ENCODE measurements around the gene OBP2A.
"Not testable (repeated sequence)": the region's sequence is repeated elsewhere in the genome, so short reads cannot be mapped to it uniquely, and the experiment has no call there.

OBP2A gene, protein sequence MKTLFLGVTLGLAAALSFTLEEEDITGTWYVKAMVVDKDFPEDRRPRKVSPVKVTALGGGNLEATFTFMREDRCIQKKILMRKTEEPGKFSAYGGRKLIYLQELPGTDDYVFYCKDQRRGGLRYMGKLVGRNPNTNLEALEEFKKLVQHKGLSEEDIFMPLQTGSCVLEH

DNA sequence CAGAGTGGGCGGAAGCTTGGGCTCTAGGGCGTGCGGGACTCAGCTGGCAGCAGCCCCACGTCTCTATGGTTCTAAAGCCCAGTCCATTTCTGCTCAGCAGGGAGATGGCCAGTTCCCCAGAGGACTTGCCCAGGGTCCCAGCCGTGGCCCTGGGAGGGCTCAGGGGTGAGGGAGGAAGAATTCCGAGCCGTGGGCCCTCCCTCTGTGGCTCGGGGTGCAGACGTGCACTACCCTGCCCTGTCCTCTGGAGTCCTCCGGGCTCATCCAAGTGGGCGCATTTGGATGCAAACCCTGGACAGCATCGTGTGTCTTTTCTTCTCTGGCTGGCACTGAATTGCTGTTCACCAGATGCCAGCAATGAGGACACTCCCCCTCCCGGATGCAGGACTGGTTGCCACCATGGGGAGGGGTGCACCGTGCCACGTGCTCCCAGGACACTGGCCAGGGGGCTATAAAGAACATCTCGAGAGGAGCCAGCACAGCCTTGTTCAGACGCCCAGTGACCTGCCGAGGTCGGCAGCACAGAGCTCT is at the start of gene OBP2A:
TSS of gene OBP2A (plus strand) at position 481 of the 531 bp plus-strand sequence. CDS start 55 bp downstream, outside the sequence.
- not testable (repeated sequence) for DNase-seq

DNA sequence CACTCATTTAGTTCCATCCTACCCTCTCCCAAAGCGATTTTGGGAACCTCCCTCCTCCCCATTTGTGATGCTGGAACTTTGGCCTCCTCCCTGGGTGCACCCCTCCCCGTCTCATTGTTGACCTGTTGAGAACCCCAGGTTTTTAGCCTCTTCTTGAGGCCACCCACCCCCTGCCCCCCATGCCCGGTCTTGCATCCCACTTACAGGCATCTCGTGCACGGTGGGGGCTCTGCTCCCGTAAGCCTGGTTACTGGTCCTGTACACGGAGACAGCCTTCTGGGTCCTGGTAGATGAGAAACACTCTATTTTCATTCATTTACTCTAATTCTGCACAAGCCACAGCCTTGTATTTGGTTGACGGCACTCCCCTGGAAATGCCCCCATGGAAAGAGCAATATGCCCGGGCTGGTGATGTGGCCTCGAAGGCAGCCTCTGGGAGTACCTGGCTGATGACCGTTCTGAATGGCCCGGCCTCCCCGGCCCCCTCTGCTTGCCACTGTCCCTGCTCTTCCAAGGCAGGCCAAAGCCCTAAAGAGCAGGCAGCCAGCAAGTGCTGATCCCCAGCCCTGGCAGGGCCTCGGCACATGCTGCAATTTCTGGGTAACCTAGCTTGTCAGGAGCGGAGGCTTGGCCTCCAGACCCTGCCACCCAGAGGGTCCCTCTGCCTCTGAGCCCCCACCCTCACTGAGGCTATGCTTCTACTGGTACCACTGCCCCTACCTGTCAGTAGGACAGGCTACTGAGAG is 47.4 kb upstream of the OBP2A start:
- no peak for DNase-seq

DNA sequence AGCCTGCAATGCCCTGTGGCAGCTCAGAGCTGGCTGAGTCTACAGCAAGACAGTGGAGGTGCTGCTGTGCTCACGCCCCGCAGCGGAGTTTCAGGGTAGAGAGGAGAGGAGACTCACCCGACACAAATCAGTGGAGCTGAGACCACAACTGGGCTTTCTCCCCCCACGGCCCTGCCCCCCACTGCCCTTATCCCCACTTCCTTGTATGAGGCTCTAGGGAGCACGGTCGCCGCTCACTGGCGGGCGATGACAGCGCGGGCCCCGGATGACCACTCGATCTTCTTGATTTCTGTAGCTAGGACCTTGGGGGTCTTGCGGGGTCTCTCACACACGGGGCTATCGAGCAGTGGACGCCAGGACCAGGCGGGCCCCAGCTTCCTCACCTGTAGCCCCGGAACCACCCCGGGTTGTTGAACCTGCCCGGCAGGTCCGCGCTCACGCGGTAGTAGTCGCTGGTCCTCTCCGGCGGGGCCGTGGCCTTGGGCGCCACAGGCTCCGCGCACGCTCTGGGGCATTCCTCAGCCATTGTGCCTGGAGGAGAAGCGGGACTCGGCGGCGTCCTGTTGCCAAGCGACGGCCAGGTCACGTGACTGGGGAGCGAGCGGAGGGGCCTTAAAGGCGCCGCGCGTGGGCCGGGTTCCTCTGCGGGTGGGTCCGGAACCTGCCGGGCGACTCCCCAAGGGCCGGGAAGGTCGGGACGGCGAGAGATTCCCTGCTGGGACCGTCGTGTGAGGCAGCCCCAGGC is 46.4 kb upstream of the OBP2A start:
- peak; percentile 97 for DNase-seq

DNA sequence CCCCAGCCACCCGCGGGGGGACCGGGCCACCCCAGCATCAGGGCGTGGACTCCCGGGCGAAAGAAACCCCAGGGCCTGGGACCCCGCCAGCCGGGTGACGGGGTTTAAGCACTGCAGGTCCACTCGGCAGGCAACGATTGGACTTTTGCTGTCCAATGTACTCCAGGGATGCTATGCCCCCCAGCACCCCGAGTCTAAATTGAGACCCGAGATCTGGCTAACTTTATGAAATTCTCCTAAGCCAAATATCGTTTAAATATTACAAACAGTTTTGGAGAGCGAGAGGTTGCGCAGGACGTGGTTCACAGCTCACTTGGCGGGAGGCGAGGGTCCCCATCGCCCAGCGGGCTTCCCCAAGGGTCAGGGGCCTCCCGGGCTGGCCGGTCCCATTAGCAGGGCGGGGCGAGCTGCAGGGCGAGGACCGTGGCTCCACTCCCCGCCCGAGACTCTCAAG is 45.8 kb upstream of the OBP2A start:
- DNase-seq: no peak

DNA sequence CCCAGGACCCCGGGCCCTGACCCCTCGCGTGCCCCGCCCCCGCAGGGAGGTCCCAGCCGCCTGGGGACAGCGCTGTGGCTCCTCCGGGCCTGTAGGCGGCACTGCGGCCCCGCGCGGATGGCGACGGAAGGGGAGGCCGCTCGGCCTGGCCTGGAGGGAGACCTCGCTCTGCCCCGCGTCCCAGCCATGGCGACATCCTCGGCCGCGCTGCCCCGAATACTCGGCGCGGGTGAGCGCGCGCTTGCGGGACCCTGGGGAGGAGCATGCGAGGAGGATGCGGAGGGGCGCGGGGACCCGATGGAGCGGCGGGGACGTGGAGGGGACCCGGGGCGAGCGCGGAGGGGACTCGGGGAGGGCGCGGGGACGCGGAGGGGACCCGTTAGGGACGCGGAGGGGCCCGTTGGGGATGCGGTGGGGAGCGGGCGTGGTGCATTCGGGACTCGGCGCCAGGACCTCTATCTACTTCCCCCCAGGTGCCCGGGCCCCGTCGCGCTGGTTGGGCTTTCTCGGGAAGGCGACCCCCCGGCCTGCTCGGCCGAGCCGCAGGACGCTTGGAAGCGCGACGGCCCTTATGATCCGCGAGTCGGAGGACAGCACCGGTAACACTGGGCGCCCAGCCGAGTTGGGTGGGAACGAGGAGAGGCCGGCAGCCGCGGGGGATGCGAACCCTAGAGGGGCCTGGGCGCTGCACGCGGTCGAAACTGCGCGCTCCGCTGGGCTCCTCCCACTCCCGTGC is 45.2 kb upstream of the OBP2A start, which contains the start of gene MRPS2:
TSS of gene MRPS2 (plus strand) at position 158 of the 736 bp plus-strand sequence. CDS start at position 187, 29 bp downstream.
- DNase-seq: peak; percentile 95

DNA sequence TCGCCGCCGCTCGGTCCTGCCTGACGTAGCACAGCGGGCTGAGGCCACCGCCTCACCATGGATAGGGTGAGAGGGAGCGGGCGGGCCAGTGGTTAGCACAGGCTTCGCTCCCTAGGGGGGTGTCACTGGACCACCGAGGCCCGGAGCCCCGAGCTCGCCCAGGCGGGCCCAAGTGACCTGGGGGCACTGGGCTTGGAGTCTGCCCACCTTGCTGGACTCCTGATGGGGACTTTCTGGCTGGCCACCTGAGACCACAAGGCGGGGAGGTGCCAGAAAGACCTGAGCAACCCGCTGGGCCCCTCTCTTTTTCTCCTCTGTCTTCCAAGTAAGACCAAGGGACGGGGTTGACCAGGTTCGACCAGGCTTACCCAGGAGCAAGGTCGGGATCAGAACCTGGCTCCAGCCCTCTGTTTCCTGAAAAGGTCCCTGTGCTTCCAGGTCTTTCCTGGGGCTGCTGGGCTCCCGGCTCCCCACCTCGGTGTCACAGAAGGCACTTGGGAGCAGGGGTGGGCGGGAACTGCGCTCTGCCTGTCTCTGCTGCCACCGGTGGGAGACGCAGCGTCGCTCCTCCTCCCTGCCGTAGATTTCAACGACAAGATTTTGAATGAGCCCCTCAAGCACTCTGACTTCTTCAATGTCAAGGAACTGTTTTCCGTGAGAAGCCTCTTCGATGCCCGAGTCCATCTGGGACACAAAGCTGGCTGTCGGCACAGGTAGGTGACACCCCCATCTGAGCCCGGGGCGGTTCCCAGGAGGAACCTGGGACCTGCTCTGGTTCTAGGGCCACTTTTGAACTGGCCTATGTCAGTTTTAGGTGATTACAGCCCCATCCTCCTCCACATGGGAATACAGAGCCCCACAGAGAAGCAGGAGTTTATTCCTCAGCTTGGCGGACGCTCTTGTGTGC is 44.4 kb upstream of the OBP2A start:
- DNase-seq: no peak

DNA sequence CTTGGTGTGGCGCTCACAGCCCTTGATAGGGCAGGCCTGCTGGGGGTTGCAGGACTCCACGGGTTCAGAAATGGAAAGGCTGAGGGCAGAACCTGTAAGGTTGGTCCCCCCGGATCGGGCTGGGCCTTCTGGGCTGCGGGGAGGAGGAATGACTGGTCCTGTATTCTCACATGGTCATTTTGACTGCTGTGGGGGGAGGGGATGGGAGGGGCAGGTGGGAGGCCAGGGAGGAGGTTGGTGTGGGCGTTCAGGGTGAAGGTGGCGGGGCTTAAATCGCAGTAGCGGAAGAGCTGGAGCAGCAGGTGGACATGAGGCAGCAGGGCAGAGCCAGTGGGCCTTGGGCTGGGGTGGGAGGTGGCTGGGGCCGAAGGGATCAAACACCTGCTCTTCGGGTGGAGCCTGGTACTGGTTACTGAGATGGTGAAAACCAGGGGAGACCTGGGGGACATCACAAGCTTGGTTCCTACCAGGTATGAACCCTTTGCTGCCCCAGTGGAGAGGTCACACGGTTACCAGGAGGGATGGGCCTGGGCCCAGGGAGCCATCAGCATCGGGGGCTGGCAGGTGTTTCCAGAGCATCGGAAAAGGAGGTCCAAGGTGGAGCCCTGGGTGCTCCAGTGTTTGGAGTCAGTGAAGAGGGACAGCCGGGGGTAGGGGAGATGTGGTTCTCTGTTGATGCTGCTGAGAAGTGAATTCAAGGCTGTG is 43.6 kb upstream of the OBP2A start:
- no peak for DNase-seq

DNA sequence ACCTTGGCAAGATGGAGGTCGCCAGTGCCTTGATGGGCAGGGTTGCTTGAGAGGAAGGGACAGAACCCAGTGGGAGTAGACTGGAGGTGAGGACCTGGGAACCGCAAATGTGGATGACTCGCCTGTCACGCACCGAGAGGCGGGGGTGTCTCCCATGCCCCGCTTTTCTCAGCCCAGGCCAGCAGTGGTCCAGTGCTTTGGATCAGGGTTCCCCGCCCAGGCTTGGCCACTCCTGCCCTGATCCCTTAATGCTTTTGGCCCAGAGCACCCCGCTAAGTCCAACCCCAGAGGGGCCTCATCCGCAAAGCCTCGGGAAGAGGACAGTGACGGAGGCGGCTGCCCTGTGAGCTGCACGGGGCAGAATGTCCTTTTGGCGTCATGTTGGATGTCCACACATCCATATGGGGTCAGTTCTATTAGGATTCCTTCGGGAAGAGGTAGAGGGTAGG is 43.0 kb upstream of the OBP2A start:
- DNase-seq: no peak

DNA sequence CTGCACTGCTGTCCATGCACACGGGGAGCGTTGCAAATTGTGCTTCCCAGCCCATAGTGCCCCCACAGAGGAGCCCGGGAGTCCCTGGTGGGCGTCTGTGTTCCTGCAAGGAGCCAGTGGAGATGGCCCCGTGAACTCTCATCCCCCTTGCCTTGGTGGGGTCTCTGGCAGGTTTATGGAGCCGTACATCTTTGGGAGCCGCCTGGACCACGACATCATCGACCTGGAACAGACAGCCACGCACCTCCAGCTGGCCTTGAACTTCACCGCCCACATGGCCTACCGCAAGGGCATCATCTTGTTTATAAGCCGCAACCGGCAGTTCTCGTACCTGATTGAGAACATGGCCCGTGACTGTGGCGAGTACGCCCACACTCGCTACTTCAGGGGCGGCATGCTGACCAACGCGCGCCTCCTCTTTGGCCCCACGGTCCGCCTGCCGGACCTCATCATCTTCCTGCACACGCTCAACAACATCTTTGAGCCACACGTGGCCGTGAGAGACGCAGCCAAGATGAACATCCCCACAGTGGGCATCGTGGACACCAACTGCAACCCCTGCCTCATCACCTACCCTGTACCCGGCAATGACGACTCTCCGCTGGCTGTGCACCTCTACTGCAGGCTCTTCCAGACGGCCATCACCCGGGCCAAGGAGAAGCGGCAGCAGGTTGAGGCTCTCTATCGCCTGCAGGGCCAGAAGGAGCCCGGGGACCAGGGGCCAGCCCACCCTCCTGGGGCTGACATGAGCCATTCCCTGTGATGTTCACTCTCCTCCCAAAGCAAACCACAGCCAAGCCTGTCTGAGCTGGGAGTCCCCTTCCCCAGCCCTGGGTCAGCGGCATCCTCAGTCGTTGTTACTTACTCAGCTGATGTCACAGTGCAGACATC is 42.3 kb upstream of the OBP2A start:
- DNase-seq: no peak

DNA sequence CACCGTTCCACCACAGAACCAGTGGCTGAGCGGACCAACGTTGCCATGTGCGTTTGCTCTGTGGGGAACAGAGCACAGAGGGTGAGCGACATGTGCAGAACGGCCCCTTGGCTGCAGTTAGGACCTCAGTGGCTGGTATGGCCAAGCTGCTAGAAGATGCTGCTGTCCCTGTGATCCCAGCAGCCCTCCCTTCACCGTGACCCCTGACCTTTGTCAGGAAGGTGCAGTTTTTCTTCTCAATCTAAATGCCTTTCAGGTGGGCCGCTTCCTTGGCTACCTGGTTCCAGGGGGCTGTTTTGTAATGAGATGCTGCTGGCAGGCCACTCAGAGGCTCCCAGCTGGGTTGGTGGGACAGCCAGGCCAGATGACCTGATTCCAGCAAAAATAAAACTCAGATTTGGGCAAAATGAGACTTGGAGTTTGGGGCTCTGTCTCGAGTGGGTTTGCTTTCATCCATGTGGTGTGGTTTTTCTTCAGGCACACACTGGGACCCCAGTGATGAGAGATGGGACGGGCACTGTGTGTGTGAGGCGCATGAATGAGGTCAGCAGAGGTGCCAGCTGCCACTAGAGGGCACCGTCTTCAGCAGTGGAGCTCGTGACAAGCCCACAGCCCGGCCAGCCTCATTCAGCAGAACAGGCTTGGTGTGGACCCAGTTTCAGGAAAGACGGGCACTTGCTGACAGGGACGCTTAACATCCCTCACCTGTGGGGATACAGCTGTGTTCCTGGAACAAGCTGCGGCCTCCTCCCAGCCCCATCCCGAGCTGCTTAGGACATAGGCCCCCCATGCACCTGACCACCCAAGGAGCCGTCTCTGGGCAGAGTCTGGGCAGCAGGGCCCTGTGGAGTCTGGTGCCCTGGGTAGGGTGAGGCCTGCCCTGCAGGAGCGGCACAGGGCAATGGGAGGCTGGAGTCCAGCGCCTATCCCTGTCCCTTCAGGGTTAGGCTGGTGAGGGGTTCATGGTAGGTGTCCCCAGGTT is 41.4 kb upstream of the OBP2A start:
- peak; percentile 65 for DNase-seq

DNA sequence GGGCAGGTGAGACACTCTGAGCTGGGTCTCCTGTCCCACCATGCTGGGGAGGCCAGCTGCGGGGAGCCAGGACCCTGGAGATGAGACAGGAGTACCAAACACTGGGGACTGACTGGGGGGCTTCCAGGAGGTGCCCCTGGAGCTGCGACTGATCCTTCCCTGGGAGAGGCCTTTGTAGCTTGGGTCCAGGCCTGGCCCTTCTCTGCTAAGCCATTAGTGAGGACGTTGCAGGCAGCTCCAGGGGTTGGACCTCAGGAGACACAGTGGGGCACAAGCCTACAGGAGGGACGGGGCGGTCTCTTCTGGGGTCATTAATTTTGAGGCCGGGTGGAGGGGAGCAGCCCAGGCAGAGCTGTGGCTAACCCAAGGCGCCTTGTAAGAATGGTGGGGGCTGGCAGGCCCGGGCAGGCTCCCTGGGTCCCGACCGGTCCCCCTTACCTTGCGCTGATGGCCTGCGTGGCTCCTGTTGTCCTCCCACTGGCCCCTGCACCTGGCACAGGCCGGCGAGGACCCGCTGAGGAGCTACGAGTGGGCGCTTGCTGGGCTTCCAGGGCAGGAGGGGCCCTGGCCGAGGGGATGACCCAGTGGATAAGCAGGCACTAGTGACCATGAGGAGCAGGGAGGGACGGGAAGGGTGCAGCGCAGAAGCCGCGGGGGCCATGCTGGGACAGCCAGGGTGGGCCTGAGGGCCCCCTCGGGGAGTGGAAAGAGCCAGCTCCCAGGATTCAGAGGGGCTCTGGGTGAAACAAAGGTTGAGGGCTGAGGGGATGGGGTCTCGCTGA is 40.3 kb upstream of the OBP2A start:
- DNase-seq: no peak

DNA sequence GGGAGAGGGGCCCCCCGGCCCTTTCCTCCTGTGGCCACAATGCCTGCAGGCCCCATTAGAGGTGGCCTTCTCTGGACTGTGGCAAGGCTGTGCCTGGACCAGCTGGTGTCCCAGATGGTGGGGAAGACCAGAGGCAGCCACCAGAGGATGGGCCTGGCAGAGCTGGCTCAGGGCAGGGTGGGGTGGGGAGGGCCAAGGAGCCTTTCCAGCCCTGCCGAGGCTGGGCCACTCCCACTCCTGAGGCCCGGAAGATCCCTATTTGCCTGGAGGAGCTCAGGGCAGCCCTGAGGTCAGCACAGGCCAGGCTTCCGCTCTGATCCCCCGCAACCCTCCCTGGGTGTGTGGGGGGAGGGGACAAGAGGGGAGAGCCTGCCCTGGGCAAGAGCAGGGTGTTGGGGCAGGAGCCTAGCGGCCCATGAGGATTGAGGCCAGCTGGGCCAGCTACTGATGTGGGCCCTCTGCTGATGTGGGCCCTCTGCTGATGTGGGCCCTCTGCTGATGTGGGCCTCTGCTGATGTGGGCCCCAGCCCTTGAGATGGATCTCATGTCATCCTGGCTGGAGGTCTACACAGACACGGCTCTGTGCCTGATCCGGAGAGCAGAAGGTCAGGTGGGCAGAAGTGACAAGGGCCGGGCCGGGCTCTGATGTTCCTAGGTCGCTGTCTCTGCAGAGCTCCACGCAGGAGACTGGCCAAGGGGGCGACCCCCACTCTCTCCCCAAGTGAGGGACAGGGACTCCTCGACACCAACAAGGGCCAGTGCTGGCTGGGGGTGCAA is 39.4 kb upstream of the OBP2A start:
- DNase-seq: peak; percentile 45

DNA sequence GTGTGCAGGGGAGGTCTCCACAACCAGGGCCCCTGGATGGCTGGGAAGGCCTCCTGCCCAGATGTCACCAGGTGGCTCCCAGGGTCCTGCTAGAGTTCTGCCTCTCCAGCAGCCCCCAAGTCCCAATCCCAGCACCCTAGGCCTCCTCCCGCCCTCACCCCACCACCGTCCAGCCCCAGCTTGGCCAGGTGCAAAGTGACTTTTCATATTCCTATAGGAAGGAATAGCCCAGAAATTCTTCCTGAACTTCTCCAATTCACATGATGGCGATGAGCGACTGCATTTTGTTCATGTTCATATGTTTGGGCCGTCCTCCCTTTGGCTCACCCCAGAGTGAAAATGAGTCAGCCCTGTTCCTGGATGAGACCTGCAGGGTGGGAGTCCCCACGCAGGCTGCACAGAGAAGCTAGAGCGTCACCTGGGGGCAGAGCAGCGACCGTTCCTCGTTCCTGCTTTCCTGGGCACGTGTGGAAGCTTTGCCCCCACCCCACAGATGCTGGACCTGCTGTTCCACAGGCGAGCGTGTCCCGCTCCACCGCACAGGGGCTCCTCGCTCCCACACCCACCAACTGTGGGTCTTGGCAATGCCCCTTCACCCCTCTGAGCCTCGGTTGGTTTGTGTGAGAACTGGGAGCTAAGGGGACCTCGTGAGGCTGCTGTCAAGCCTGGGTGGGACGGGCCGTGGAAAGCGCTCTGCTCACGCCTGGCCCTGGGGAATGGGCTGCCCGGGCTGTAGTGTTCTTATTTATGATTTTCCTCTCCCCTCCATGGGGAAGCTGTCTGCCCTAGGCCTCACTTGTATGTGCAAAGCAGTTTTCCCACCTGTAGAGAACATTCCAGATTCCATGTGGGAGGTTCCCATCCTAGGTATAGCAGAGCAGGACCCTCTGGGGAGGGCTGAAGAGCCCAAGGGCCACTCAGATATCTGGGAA is 38.6 kb upstream of the OBP2A start:
- DNase-seq: no peak

DNA sequence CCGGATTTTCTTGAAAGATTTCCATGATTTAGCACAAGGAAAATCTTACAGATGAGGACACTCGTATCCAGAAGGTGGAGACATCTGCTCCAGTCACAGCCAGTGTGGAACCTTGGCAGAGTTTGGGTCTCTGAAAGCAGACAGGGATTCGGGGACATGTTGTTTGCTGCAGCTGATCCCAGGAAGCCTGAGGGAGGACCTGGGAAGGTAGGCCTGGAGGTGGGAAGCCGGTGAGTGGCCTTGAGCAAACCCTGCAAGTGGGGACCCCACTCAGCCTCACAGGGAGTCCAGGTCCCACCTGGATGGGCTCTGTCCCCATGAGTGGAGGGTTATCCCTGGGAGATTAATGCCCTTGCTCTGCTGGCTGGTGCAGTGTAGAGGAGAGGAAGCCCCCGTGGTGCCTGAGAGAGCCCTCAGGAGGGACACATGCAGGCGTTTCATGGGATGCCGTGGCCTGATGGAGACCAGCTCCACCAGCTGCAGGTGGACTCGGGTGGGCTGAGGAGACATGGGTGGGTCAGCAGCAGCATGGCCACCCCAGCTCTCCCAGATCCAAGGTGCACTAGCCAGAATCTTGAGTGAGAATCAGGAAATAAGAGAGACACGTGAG is 37.6 kb upstream of the OBP2A start:
- DNase-seq: no peak

DNA sequence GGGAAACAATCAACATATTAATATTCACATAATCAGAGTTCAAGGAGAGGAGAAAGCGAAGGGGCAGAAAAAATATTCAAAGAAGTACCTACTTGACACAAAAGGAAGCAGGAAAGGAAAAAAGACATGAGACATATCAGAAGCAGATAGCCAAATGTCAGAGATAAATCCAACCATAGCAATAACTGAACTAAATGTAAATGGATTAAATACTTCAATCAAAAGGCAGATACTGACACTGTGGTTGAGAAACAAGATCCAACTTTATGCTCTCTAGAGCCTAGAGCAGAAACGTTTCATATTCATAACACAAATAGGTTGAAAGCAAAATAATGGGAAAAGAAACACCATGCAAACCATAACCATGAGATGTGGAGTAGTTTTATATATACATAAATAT is 36.5 kb upstream of the OBP2A start:
- no peak for DNase-seq
